Lower leg skin (tissue), 4 donors: ENCODE data around the gene RBM20. TPM values are rescaled to one million over a fixed set of nuclear protein-coding genes. Genes with fewer than 3 reads are reported as not detected.

Experiments used
- DNase-seq, 2 donors: peaks; one replicate each; pipeline ENCODE4 v3.0.0-alpha.2; 2019; ENCODE audit warnings: low spot score in 2 of 2
- H3K4me3 ChIP-seq: fragments of 200-600 bp; sonication (generic); 2 replicates; pipeline ENCODE4 v1.5.1; 2017; ENCODE audit warnings: mild to moderate bottlenecking, low read depth; ENCODE audit not compliant: poor library complexity, severe bottlenecking
- CTCF ChIP-seq, 3 donors: fragments of 450-650 bp; IDR thresholded peaks; one replicate each; pipeline ENCODE4 v1.5.1; 2016; ENCODE audit warnings: antibody characterized with exemption in 3 of 3, mild to moderate bottlenecking in 3 of 3, moderate library complexity in 2 of 3
- POLR2A ChIP-seq, 2 donors: fragments of 450-650 bp; IDR thresholded peaks; one replicate each; pipeline ENCODE4 v1.6.1; 2016 to 2017; ENCODE audit warnings: antibody characterized with exemption in 2 of 2, mild to moderate bottlenecking in 1 of 2, moderate library complexity in 1 of 2
- WGBS, 2 donors: methylation state at CpG; one replicate each; pipeline ENCODE4 v1.1.5; 2018; 5-methylcytosine and 5-hydroxymethylcytosine counted together
- intact Hi-C: fragments of 100-400 bp; cut with DNase I; formaldehyde crosslinking; loops from one replicate; pipeline ENCODE4 v1.15.0; 2023; ENCODE audit warnings: low total_unique reads
- total RNA-seq, 4 donors: library from RNA; depleted of rRNA; stranded (reverse); fragments of >200 nt; gene quantifications; one replicate each; pipeline ENCODE4 v1.1.0, GENCODE V29; 2016

The RBM20 gene
- total RNA-seq, 4 donors from 2014 or later, result 0.66 to 6.2 (median 3.5) TPM

- no peak overlapping the region for H3K4me3 ChIP-seq
- no peak for TF ChIP-seq CTCF (IDR thresholded peaks at IDR 0.05)
- no peak for TF ChIP-seq POLR2A (IDR thresholded peaks at IDR 0.05)
- DNase-seq, result peak in 1 of 2 donors; percentile 45
- 45 to 48% methylated on average over 6 of the region's 6 CpGs for WGBS, 2 donors
- intact Hi-C loops, result no loop called here
These were observed 190.6 kb downstream of the RBM20 start for GRCh38 chr10:110834629-110835301.

- 49 to 58% methylated on average over 7 of the region's 7 CpGs for WGBS, 2 donors
- TF ChIP-seq CTCF (IDR thresholded peaks at IDR 0.05), result no peak
- no peak for TF ChIP-seq POLR2A (IDR thresholded peaks at IDR 0.05)
- intact Hi-C loops, result no loop called here
- no peak overlapping the region for H3K4me3 ChIP-seq
- no peak for DNase-seq
These were observed 191.7 kb downstream of the RBM20 start for GRCh38 chr10:110835841-110836240.

- intact Hi-C loops, result no loop called here
- DNase-seq, result no peak
- no peak overlapping the region for H3K4me3 ChIP-seq
- no peak for TF ChIP-seq POLR2A (IDR thresholded peaks at IDR 0.05)
- TF ChIP-seq CTCF (IDR thresholded peaks at IDR 0.05), result no peak
- WGBS, 2 donors, result 54 to 58% methylated on average over 3 of the region's 3 CpGs
These were observed 192.6 kb downstream of the RBM20 start for GRCh38 chr10:110836706-110837105.

- TF ChIP-seq CTCF (IDR thresholded peaks at IDR 0.05), result no peak
- H3K4me3 ChIP-seq, result no peak overlapping the region
- DNase-seq, result peak in 1 of 2 donors; percentile 12
- intact Hi-C loops, result no loop called here
- 82% methylated on average over 2 of the region's 2 CpGs for WGBS, 2 donors
These were observed 193.5 kb downstream of the RBM20 start for GRCh38 chr10:110837418-110838171.

GRCh38 chr10:110840225-110840922 is 196.2 kb downstream of the RBM20 start:
- peak in 1 of 2 donors; percentile 84 for DNase-seq

More at GRCh38 chr10:110840225-110840922, 196.2 kb downstream of the RBM20 start:
- intact Hi-C loops, result no loop called here
- TF ChIP-seq CTCF (IDR thresholded peaks at IDR 0.05), result no peak
- no peak for TF ChIP-seq POLR2A (IDR thresholded peaks at IDR 0.05)
- H3K4me3 ChIP-seq, result no peak overlapping the region
- 68 to 69% methylated on average over 5 of the region's 5 CpGs for WGBS, 2 donors
